ENCODE results near the gene SLCO6A1. TPM values are rescaled to one million over a fixed set of nuclear protein-coding genes. Genes with fewer than 3 reads are reported as not detected.

SLCO6A1 gene
- total RNA-seq, 1 experiment from 2014 or later, result not detected

DNA sequence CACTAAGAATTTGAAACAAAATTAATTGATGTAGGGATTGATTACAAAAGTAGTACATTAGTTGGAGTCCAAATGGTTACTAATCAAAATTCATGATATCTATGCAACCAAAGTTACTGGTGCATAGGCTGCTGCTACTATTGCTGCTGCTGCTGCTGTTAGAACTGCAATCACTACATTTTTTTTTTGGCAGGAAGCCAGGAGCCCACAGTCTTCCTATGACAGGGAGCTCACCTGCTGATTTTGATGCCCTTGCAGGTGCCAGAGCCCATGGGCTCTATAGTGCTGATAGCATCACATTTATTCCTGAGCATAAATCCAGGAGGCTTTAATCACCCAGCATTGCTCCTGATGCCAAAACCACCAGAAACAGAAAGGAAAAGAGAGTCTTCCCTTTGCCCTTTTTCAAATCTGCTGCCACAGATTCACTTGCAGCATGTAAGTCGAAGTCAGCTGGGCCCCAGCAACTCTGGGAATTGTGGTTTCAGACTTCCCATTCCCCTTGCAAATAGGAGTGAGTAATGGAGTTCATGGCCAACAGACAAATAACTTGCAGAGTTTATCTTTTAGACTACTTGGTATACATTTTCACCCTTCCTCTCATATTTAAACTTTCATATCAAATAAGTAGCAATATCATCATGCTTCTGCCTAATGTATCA is 17.6 kb downstream of the SLCO6A1 start:
- DNase-seq (ENCODE audit: low read depth), result peak; percentile 34

GRCh38 chr5:102453716-102454115 is 45.1 kb downstream of the SLCO6A1 start:
- DNase-seq (ENCODE audit: low read depth), result peak; percentile 9

DNA sequence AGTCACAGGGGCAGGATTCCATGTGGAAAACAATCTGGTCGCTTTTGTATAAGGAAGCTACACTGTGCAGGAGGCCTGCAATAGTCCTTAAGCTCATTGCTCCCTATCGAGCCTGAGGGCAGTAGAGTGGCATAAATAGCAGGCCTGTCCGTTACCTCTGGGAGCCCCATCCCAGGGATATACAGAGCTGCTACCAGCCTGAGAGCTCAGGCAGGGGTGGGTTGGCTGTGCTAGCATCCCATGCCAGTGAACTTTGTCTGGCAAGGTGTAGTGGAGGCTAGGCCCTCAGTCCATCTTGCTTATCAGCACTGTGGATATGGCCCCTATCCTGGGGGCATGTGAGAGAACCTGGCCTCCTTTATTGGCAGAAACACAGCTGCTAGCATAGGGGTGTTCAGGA is 47.7 kb downstream of the SLCO6A1 start:
- no peak for DNase-seq (ENCODE audit: low read depth)

- peak; percentile 10 for DNase-seq (ENCODE audit: low read depth)
These were observed 48.3 kb downstream of the SLCO6A1 start for GRCh38 chr5:102450313-102450990.

GRCh38 chr5:102433473-102433872 is 65.3 kb downstream of the SLCO6A1 start:
- DNase-seq (ENCODE audit: low read depth), result no peak

DNA sequence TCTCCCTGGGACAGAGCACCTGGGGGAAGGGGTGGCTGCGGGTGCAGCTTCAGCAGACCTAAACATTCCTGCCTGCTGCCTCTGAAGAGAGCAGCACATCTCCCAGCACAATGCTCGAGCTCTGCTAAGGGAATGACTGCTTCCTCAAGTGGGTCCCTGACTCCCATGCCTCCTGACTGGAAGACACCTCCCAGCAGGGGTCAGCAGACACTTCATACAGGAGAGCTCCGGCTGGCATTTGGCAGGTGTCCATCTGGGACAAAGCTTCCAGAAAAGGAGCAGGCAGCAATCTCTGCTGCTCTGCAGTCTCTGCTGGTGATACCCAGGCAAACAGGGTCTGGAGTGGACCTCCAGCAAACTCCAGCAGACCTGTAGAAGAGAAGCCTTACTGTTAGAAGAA is 77.2 kb downstream of the SLCO6A1 start:
- DNase-seq (ENCODE audit: low read depth), result peak; percentile 6

DNA sequence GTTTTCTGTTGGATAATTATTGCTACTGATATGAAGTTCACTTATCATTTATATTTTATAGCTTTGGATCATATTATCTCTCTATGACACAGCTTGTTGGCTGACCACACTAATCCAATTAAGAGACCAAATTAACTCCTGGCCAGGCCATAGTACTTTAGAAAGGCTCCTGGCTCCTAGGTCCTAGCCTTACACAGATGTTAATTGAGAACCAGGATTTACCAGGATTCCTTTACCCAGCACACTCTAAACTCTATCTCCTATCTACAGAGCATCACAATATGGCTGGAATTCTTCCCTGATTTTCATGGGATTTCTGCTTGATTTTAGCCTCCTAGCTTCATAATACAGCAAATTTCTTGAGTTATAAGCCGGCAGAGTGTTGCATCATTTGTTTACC is 80.3 kb downstream of the SLCO6A1 start:
- no peak for DNase-seq (ENCODE audit: low read depth)

- no peak for DNase-seq (ENCODE audit: low read depth)
These were observed 84.4 kb downstream of the SLCO6A1 start for GRCh38 chr5:102414448-102414847.

DNA sequence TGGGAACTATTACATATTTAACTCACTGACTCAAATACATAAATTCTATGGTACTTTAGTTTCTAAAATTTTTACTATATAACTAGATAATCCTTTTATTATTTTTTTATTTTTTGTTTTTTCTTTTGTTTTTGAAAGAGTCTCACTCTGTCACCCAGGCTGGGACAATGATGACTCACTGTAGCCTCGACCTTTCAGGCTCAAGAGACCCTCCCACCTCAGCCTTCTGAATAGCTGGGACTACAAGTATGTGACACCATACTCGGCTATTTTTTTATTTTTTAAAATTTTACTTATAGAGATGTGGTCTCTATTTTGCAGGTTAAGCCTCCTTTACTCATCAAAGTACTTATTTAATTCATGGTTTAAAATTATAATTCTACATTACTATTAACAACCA is 110.6 kb downstream of the SLCO6A1 start:
- DNase-seq (ENCODE audit: low read depth), result no peak

DNA sequence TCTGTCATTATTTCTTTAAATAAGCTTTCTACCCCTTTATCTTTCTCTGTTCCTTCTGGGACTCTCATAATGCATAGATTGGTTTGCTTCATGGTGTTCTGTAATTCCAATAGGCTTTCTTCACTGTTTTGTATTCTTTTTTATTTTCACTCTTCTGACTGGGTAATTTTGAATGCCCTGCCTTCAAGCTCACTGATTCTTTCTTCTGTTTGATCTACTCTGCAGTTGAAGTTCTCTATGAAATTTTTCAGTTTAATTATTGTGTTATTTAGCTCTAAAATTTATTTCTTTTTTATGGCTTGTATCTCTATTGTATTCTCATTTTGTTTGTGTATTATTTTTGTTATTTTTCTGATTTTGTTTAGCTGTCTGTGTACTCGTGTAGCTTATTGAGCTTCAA is 113.4 kb downstream of the SLCO6A1 start:
- no peak for DNase-seq (ENCODE audit: low read depth)

DNA sequence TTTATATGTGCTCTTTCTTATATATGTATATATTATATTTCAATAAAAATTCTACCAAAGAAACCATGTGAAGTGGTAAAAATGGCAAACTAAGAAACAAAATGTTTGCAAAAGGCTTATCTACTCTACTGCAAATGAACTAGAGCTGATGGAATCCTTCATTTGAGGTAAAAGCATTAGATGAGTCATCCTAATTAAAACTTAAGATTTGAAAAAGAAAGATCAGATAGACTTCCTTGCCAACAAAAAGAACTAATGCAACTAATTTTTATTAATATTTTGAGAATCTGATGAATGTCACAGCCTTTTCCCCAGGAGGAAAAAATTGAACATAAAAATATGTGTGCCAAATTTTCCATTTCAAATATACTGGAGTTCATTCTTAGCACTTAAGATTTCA is 118.6 kb downstream of the SLCO6A1 start:
- DNase-seq (ENCODE audit: low read depth), result no peak

DNA sequence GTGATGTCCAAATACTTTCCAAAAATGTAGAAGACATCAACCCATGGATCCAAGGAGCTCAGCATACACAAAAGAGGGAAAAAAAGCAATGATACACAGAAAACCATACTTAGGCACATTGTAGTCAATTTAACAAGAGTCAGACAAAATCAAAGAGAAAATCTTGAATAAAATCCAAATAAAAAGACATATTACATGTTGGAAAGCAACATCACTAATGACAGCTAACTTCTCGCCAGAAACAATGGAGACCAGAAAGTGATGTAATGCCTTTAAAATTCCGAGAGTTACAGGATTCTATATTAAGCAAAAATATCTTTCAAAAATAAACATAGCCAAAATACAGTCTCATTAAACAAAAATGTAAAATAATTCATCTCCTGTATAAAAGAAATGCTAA is 122.9 kb downstream of the SLCO6A1 start:
- DNase-seq (ENCODE audit: low read depth), result no peak

GRCh38 chr5:102375272-102375671 is 123.5 kb downstream of the SLCO6A1 start:
- peak; percentile 1 for DNase-seq (ENCODE audit: low read depth)

DNA sequence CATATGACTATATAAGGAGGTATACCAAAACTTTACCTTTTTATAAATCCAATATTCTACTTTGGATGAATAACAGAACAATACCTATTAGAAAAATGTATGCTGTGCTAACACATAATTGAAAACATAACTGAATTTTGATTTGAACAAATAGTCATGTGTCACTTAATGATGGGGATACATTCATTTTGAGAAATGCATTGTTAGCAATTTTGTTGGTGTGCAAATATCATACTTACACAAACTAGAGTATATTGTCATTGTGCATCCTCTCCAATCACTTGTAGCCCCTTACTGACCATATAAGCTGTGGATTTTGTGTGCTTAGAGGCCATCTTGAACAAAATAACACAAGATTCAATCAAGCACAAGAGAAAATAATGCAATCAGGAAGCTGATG is 130.4 kb downstream of the SLCO6A1 start:
- no peak for DNase-seq (ENCODE audit: low read depth)

DNA sequence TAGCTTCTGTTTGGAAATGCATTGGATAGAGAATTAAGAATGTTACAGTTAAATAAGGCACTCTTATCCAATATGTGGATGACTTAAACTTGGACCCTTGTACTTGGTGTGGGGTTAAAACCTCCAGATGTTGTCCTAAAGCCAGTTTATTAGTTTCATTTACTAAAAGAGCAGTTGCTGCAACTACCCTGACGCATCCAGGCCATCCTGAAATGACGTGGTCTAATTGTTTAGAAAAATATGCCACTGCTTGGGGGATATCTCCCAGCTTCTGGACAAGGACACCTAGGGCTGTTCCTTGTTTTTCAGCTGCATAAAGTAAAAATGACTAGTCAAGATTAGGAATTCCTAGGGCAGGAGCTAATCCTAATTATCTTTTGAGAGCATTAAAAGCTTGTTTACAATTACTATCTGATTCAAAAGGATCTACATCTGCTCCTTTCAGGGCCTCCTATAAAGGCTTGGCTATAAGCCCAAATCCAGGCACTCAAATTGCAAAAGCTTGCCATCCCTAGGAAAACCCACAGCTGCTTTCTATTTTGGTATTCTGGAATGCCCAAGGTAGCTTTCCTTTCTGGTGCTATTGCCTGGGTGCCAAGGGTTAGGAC is 157.0 kb downstream of the SLCO6A1 start:
- DNase-seq (ENCODE audit: low read depth), result peak; percentile 1

GRCh38 chr5:102324714-102325113 is 174.1 kb downstream of the SLCO6A1 start:
- no peak for DNase-seq (ENCODE audit: low read depth)

Other genes starting within 250 kb of the SLCO6A1 start
- not detected in 2 replicates for gene SLCO4C1, start 202.7 kb downstream of the SLCO6A1 start, total RNA-seq (2014; rRNA removed)